ENCODE results near the gene HCN4. TPM values are rescaled to one million over a fixed set of nuclear protein-coding genes. Genes with fewer than 3 reads are reported as not detected.

The HCN4 gene
- total RNA-seq, 2 donors from 2014 or later: 0.04 TPM; not detected in 1

DNA sequence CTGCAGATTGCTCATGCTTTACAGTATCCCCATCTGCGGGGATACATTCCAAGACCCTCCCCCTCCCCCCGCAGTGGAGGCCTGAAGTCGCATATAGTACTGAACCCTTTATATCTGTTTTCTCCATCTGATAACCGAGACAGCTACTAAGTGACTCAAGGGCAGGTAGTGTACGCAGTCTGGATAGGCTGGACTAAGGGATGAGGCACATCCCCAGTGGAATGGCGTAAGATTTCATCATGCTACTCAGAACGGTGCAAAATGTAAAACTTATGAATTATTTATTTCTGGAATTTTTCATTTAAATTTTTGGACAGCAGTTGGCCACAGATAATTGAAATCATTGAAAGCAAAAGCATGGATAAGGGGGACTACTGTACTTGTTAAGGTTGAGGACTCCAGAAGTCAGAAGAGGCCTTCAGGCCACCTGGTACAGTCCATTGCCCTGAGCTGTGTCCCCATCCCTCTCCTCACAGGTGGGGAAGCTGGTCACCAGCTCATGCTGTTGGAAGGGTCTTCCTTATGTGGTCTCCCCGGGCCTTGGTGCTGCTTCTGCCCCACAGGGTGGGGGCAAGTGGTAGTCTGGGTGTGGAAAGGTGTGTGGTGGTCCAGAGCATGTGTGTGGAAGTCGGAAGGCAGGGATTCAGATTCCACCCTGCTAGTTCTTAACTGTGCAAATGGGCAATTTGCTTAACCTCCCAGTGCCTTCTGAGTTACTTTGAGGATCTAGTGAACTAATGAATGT is 72.0 kb downstream of the HCN4 start:
- no peak for ATAC-seq
- H3K36me3 Mint-ChIP-seq: no peaks in the 10 kb centered on the region
- no peak for DNase-seq (ENCODE audit: low spot score in 2 of 2)
- H3K27ac Mint-ChIP-seq: no peak overlapping the region
- H3K9me3 Mint-ChIP-seq: no peaks in the 10 kb centered on the region

DNA sequence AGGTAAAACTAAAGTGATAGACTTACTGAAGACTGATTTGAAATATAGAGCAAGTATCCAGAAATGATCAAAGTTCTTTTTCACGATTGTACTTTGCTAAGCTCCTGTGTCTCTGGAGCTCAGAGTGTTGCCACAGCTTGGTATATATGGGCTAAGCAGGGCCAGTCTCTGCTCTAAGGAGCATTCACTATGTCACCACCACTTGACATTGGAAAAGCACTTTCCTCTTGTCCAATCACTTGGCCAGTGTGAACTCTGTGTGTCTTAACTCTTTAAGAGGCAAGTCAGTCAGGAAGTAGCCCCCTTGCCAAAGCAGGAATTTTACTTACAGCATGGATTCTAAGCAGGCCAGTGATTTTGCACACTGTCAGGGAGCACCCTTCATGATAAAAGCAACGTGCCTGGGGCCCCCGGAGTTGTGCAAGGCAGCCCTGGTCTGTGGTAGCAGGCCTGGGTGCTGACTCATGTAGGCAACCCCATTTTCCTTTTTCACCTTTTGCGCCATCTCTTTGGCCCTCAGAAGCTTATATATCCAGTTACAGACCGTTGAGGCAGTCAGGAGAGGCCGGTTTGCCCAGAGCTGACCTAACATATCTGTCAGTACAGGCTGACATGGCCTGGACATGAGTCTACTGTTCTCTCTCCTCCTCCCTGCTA is 73.0 kb downstream of the HCN4 start:
- no peaks in the 10 kb centered on the region for H3K36me3 Mint-ChIP-seq
- no peaks in the 10 kb centered on the region for H3K9me3 Mint-ChIP-seq

DNA sequence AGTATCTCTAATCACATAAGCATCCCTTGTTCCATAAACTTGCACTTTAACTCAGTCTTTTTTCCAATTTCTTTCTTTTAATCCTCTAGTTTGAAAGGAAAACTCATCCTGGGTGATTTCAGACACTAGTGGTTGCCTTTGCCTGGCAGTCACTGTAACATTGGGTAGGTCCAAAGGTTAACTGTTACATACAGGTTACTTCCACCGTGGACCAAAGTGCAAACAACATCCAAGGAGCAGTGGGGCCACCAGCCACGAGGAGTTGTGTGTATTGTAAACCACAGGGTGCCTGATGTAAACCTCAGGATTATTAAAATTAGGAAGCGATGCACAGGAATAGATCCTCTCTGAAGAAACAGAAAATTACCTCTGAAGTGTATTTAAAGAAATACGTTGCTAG is 75.0 kb downstream of the HCN4 start:
- H3K36me3 Mint-ChIP-seq: peaks cover 0 to 4% of the 10 kb centered on the region in 2 donors
- H3K9me3 Mint-ChIP-seq: no peaks in the 10 kb centered on the region
- DNase-seq (ENCODE audit: low spot score in 2 of 2): no peak
- no peak overlapping the region for H3K27ac Mint-ChIP-seq
- no peak for ATAC-seq

More for the DNA sequence above, 73.0 kb downstream of the HCN4 start:
- DNase-seq (ENCODE audit: low spot score in 2 of 2) (no peak), ATAC-seq (no peak)
- H3K27ac Mint-ChIP-seq: no peak overlapping the region

DNA sequence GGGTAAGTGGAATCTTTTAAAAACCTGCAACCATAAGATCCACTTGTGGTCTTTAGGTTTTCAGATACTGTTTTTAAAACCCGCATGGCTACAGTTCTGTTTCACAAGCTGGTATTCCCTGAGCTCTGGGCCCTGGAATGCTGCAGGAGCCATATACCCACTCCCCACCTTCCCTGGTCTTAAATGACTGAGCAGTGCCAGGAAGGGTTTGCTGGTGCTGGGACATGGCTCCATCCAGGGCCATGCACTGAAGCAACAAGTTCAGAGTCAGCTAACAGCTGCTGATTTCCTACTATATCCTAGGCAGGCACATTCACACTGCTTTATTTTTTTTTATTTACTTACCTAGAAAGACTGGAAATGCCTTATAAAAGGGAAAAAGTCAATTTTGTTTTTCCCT is 77.3 kb downstream of the HCN4 start:
- Mint-ChIP-seq H3K36me3 (peaks cover 0 to 4% of the 10 kb centered on the region in 2 donors), H3K27ac (no peak overlapping the region), H3K9me3 (no peaks in the 10 kb centered on the region)
- ATAC-seq (no peak), DNase-seq (ENCODE audit: low spot score in 2 of 2) (no peak)

DNA sequence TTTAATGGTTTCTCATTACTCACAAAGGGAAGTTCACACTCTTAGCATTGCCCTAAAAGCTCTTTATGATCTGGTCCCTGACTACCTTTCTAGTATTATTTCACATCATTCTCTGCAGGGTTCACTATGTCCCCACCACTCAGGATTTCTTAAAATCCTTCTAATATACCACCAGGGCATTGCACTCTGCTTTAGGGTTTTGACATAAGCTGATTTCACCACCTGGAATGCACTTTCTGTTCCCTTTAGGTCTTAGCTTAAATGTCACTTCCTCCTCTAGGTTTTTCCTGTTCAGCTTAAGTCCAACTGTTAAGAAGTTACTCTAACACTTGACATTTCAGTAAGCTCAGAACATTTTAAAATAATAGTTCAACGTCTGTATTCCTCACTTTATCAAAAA is 81.7 kb downstream of the HCN4 start:
- Mint-ChIP-seq H3K36me3 (peaks cover 0 to 4% of the 10 kb centered on the region in 2 donors), H3K9me3 (no peaks in the 10 kb centered on the region), H3K27ac (peak overlapping the region in 1 of 2 donors; percentile 23)
- ATAC-seq (no peak), DNase-seq (ENCODE audit: low spot score in 2 of 2) (no peak)

DNA sequence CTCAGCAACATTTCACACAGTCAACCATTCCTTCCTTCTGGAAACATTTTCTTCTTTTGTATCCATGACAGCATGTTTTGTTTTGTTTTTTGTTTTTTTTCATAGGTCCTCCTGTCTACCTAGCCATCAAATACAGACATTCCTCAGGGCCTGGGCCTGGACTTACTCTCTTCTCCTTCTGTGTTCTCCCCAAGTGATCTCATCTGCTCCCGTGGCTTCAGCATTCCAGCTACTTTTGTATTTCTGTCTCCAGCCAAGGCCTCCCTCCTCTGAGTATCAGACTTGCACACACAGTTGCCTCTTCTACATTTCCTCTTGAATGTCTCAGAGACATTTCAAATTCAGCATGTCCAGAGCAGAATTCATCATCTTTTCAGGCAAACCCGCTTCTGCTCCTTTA is 82.4 kb downstream of the HCN4 start:
- no peak for DNase-seq (ENCODE audit: low spot score in 2 of 2)
- no peaks in the 10 kb centered on the region for H3K9me3 Mint-ChIP-seq
- peaks cover 0 to 4% of the 10 kb centered on the region in 2 donors for H3K36me3 Mint-ChIP-seq
- ATAC-seq: no peak
- H3K27ac Mint-ChIP-seq: peak overlapping the region in 1 of 2 donors; percentile 0

DNA sequence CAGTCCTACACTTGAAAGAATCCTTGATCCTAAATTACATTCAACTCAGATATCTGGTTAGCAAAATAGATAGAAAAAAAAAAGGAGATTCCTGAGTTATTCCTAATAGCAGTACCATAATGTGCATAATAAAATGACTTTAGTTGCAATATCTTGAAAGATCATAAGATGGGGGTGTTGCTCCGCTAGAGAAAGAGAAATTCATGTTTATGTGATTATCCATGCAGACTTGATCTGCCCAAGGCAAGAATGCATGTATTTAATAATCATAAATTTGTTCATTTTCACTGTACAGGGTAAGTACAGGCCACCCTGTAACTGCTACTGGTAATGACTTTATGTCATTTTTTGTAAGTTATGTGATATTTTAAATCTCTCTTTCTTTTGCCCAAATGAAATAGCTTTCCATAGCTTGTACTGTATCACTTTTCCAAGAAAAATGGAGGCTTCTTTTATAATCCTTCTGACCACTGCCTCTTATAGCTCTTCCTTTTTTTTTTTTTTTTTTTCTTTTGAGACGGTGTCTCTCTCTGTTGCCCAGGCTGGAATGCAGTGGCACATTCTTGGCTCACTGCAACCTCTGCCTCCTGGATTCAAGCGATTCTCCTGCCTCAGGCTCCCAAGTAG is 84.6 kb downstream of the HCN4 start:
- DNase-seq (ENCODE audit: low spot score in 2 of 2) (no peak), ATAC-seq (no peak)
- peaks cover 0 to 4% of the 10 kb centered on the region in 2 donors for H3K36me3 Mint-ChIP-seq
- no peaks in the 10 kb centered on the region for H3K9me3 Mint-ChIP-seq
- no peak overlapping the region for H3K27ac Mint-ChIP-seq

DNA sequence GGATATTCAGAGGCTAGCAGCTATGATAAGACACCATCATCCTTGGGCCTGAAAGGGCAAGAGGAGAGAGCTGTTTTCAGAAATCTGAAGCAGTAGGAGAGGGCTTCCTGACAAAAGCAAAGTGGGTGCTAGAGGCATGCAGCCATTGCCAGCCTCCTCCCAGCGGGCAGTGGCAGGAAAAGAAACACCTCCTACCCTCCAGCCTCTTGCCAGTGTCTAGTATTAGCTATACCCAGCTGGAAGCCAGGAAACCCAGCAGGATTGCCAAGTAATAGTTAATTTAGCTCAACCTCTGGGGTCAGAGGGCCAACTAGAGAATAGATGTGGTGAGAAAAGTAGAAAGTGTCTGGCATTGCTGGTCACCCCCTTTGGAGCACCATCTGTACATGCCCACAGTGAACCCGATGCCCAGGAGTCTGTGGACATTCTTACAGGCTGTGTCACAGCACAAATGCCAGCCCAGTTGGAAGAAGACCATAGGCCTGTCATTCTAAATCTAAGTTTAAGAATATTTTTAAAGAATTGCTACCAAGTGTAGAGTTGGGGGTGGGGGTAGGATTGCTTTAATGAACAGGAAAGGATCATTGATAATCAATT is 85.3 kb downstream of the HCN4 start:
- no peak for ATAC-seq
- DNase-seq (ENCODE audit: low spot score in 2 of 2): no peak
- H3K9me3 Mint-ChIP-seq: no peaks in the 10 kb centered on the region
- H3K36me3 Mint-ChIP-seq: no peaks in the 10 kb centered on the region
- H3K27ac Mint-ChIP-seq: no peak overlapping the region

DNA sequence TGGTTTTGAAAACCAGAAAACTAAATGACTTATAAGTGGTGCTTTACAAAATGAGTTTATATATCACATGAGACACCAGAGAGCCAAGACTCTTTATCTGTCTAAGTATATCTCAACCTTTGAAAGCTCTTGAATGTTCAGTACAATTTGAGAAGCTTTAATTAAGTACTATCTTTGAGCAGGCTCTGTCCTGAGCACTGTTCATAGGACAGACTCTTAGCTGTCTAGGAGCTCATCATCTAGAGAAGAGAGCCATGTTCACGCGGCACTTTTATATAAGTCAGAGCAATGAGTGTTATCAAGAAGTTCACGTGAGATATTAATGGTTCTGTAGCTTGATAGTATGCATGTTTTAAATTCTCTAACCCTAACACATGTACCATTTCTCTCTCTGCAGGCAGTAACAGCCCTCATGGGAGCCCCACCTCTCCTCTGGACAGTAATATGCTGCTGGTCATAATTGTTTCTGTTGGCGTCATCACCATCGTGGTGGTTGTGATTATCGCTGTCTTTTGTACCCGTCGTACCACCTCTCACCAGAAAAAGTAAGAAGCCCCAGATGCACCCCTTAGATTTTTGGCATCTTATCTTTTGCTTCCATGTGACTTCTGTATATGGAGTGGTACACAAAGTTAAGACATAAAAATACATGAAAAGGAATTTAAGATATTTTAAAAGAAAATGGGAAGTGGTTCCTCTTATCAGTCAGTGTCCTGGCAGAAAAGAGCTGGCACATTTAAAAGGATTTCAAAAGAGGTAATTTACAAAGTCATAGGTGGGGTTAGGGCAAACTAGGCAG is 86.0 kb downstream of the HCN4 start:
- Mint-ChIP-seq H3K9me3 (no peaks in the 10 kb centered on the region), H3K36me3 (no peaks in the 10 kb centered on the region), H3K27ac (no peak overlapping the region)
- ATAC-seq (no peak), DNase-seq (ENCODE audit: low spot score in 2 of 2) (no peak)

DNA sequence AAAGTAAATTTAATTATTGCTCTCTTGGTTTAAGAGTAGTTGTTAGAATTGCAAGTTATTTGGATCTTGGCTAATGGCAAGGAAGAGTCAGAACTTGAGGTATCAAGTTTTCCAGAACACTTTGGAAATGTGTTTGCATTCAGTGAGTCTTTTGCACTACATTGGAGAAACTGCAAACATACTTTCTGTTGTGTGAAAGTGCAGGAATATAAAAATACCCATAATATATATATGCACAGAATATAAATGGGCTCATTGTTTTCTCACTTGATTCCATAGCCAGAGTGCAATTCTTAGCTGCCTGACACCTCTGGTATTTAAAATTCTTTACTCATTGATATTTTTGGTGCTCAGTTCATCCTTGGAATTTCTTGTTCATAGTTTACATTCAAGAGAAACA is 92.9 kb downstream of the HCN4 start:
- DNase-seq (ENCODE audit: low spot score in 2 of 2): no peak
- ATAC-seq: no peak
- Mint-ChIP-seq H3K27ac (no peak overlapping the region), H3K36me3 (no peaks in the 10 kb centered on the region), H3K9me3 (no peaks in the 10 kb centered on the region)

DNA sequence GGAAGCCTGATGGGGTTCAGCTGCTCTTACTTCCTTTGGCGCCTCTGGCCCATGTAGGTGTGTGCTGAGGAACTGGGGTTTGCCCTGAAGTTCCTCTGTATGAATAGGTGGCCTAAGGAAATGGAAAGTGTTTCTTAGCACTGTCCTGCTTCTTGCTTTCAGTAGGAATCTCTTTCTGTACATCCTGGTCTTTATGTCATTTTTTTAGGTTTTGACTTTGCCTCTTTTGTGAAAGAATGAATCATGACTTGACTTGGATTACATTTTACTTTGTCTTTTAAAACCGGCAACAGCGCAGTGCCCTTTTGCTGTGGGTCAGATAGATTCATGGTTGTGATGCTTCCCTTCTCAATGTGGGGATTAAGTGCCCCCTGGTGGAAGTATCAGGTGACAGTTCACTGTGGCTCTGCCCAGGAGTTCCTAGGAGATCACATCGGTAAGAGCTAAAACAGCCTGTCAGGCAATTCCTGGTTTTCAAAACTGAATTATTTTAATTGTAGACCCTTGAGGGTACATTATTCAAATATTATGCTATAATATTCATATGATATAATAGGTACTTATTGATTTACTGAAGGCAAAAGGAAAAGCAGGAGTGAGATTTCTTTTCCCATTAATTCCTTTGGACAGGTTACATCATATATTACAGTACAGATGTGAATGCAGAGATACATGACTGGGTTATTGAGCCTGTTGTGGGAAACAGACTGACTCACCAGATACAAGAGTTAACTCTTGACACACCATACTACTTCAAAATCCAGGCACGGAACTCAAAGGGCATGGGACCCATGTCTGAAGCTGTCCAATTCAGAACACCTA is 95.4 kb downstream of the HCN4 start:
- no peak overlapping the region for H3K27ac Mint-ChIP-seq
- no peaks in the 10 kb centered on the region for H3K9me3 Mint-ChIP-seq
- peak; percentile 79 to 83 for ATAC-seq

DNA sequence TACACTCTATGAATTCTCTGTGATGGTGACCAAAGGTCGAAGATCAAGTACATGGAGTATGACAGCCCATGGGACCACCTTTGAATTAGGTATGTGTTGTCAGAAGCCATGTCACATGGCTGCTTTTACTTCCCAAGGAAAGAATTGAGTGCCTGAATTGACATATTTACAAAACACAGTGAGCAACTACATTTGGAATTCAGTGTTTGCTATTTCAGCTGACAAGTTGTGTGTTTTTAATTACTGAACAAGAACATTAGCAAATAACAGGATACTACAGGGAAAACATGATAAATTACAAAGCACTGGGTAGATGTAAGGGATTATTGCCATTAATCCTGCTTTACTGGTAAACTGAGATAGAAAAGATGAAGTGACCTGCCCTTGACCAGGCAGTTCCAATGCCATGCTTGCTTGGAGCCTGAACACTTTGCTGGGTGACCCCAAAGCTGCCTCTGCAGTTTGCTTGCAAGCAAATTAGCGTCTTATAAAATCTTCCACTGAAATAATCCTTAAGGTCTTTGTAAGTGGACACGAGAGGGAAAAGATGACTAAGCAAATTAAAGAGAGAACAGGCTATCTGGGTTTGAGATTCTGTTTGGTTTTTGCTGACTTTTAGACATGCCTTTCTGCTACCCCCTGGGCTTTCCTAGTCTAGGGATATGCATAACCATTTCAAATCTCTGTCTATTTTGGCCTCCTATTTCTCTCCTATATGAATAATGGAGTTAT is 98.2 kb downstream of the HCN4 start:
- DNase-seq (ENCODE audit: low spot score in 2 of 2) (no peak), ATAC-seq (no peak)
- Mint-ChIP-seq H3K27ac (peak overlapping the region in 1 of 2 donors; percentile 34), H3K36me3 (no peaks in the 10 kb centered on the region), H3K9me3 (no peaks in the 10 kb centered on the region)

More for the DNA sequence above, 95.4 kb downstream of the HCN4 start:
- H3K36me3 Mint-ChIP-seq: no peaks in the 10 kb centered on the region
- DNase-seq (ENCODE audit: low spot score in 2 of 2): peak in 1 of 2 donors; percentile 40

Measured in activated naive CD4-positive, alpha-beta T cell treated with anti-CD3 and anti-CD28 coated beads, Interleukin-2, amount 50 U/mL, for 72 hours (primary cell).